HEK293 (cell line): ENCODE measurements around the gene CRELD1.

Experiments used
- ATF2 ChIP-seq: fragments of 450-650 bp; formaldehyde crosslinking; IDR thresholded peaks from 2 replicates; pipeline ENCODE4 v1.5.1; 2016; ENCODE audit warnings: missing biosample characterization, missing genetic modification characterization, low read depth
- EGR2 ChIP-seq: fragments of 450-650 bp; formaldehyde crosslinking; IDR thresholded peaks from 2 replicates; pipeline ENCODE4 v1.5.1; 2016; ENCODE audit warnings: low read depth, missing biosample characterization, missing genetic modification characterization
- GLI4 ChIP-seq: fragments of 450-650 bp; formaldehyde crosslinking; IDR thresholded peaks from 2 replicates; pipeline ENCODE4 v1.5.1; 2016; ENCODE audit warnings: missing biosample characterization, missing genetic modification characterization
- KLF1 ChIP-seq: fragments of 450-650 bp; formaldehyde crosslinking; IDR thresholded peaks from 2 replicates; pipeline ENCODE4 v1.5.1; 2016; ENCODE audit warnings: missing biosample characterization, missing genetic modification characterization
- KLF9 ChIP-seq: fragments of 450-650 bp; formaldehyde crosslinking; IDR thresholded peaks from 2 replicates; pipeline ENCODE4 v1.5.1; 2016; ENCODE audit warnings: missing biosample characterization, missing genetic modification characterization, low read depth
- OSR2 ChIP-seq: fragments of 450-650 bp; formaldehyde crosslinking; IDR thresholded peaks from 2 replicates; pipeline ENCODE4 v1.5.1; 2016; ENCODE audit warnings: missing biosample characterization, missing genetic modification characterization
- PATZ1 ChIP-seq: fragments of 450-650 bp; formaldehyde crosslinking; IDR thresholded peaks from 2 replicates; pipeline ENCODE4 v1.5.1; 2016; ENCODE audit warnings: missing biosample characterization, missing genetic modification characterization
- TRIM28 ChIP-seq: IDR thresholded peaks from 2 replicates; pipeline ENCODE4 v1.6.1; 2011; ENCODE audit warnings: low read length, control low read depth, borderline replicate concordance
- WT1 ChIP-seq: fragments of 450-650 bp; formaldehyde crosslinking; IDR thresholded peaks from 2 replicates; pipeline ENCODE4 v1.5.1; 2016; ENCODE audit warnings: missing biosample characterization, missing genetic modification characterization
- ZBTB20 ChIP-seq: fragments of 450-650 bp; formaldehyde crosslinking; IDR thresholded peaks from 2 replicates; pipeline ENCODE4 v1.5.1; 2016; ENCODE audit warnings: missing biosample characterization, missing genetic modification characterization
- ZFP3 ChIP-seq: fragments of 450-650 bp; formaldehyde crosslinking; IDR thresholded peaks from 2 replicates; pipeline ENCODE4 v1.5.1; 2016; ENCODE audit warnings: low read depth, missing biosample characterization, missing genetic modification characterization
- ZFP37 ChIP-seq: fragments of 450-650 bp; formaldehyde crosslinking; IDR thresholded peaks from 2 replicates; pipeline ENCODE4 v1.5.1; 2016; ENCODE audit warnings: missing biosample characterization, missing genetic modification characterization
- ZNF174 ChIP-seq: fragments of 450-650 bp; formaldehyde crosslinking; IDR thresholded peaks from 2 replicates; pipeline ENCODE4 v1.5.0; 2017; ENCODE audit warnings: missing biosample characterization, mild to moderate bottlenecking, missing genetic modification characterization
- ZNF292 ChIP-seq: fragments of 450-650 bp; formaldehyde crosslinking; IDR thresholded peaks from 2 replicates; pipeline ENCODE4 v1.5.1; 2016; ENCODE audit warnings: low read depth, missing biosample characterization, missing genetic modification characterization, borderline replicate concordance
- ZNF394 ChIP-seq: fragments of 450-650 bp; formaldehyde crosslinking; IDR thresholded peaks from 2 replicates; pipeline ENCODE4 v1.5.1; 2016; ENCODE audit warnings: missing biosample characterization, missing genetic modification characterization, mild to moderate bottlenecking, moderate library complexity, borderline replicate concordance
- ZNF416 ChIP-seq: fragments of 450-650 bp; formaldehyde crosslinking; IDR thresholded peaks from 2 replicates; pipeline ENCODE4 v1.5.1; 2016; ENCODE audit warnings: missing biosample characterization, missing genetic modification characterization
- ZNF426 ChIP-seq: fragments of 450-650 bp; formaldehyde crosslinking; IDR thresholded peaks from 2 replicates; pipeline ENCODE4 v1.5.1; 2017; ENCODE audit warnings: missing biosample characterization, missing genetic modification characterization, mild to moderate bottlenecking, inconsistent platforms, moderate library complexity
- ZNF473 ChIP-seq: fragments of 450-650 bp; formaldehyde crosslinking; IDR thresholded peaks from 2 replicates; pipeline ENCODE4 v1.5.1; 2017; ENCODE audit warnings: missing biosample characterization, missing genetic modification characterization
- ZNF548 ChIP-seq: fragments of 450-650 bp; formaldehyde crosslinking; IDR thresholded peaks from 2 replicates; pipeline ENCODE4 v1.5.1; 2016; ENCODE audit warnings: missing biosample characterization, missing genetic modification characterization
- ZNF629 ChIP-seq: fragments of 450-650 bp; formaldehyde crosslinking; IDR thresholded peaks from 2 replicates; pipeline ENCODE4 v1.5.1; 2017; ENCODE audit warnings: missing biosample characterization, missing genetic modification characterization
- ZNF654 ChIP-seq: fragments of 450-650 bp; formaldehyde crosslinking; IDR thresholded peaks from 2 replicates; pipeline ENCODE4 v1.5.1; 2016; ENCODE audit warnings: low read depth, missing biosample characterization, missing genetic modification characterization
- ZNF660 ChIP-seq: fragments of 450-650 bp; IDR thresholded peaks from 2 replicates; pipeline ENCODE4 v1.5.1; 2018; ENCODE audit warnings: missing biosample characterization, mild to moderate bottlenecking, missing genetic modification characterization
- ZNF704 ChIP-seq: fragments of 450-650 bp; formaldehyde crosslinking; IDR thresholded peaks from 2 replicates; pipeline ENCODE4 v1.5.1; 2016; ENCODE audit warnings: missing biosample characterization, missing genetic modification characterization
- ZNF785 ChIP-seq: fragments of 450-650 bp; formaldehyde crosslinking; IDR thresholded peaks from 2 replicates; pipeline ENCODE4 v1.5.1; 2016; ENCODE audit warnings: missing biosample characterization, missing genetic modification characterization
- ZNF830 ChIP-seq: fragments of 450-650 bp; IDR thresholded peaks from 2 replicates; pipeline ENCODE4 v1.5.0; 2018; ENCODE audit warnings: missing biosample characterization, missing genetic modification characterization, low read depth, mild to moderate bottlenecking, moderate library complexity
- ZNF837 ChIP-seq: fragments of 450-650 bp; formaldehyde crosslinking; IDR thresholded peaks from 2 replicates; pipeline ENCODE4 v1.5.1; 2016; ENCODE audit warnings: missing biosample characterization, missing genetic modification characterization
- ZXDB ChIP-seq: fragments of 450-650 bp; formaldehyde crosslinking; IDR thresholded peaks from 2 replicates; pipeline ENCODE4 v1.5.1; 2016; ENCODE audit warnings: missing biosample characterization, missing genetic modification characterization
- TF ChIP-seq, protein P1 (sequence below): fragments of 450-650 bp; formaldehyde crosslinking; IDR thresholded peaks from 2 replicates; pipeline ENCODE4 v1.5.1; 2016; ENCODE audit warnings: missing biosample characterization, missing genetic modification characterization
- TF ChIP-seq, protein P2 (sequence below): fragments of 450-650 bp; formaldehyde crosslinking; IDR thresholded peaks from 2 replicates; pipeline ENCODE4 v1.5.1; 2016; ENCODE audit warnings: missing biosample characterization, missing genetic modification characterization
- TF ChIP-seq, protein P3 (sequence below): fragments of 450-650 bp; formaldehyde crosslinking; IDR thresholded peaks from 2 replicates; pipeline ENCODE4 v1.5.1; 2017; ENCODE audit warnings: missing biosample characterization, missing genetic modification characterization

CRELD1 gene

GRCh38 chr3:9916734-9917680 is 16.6 kb upstream of the CRELD1 start, which contains the start of gene IL17RC (continued):
- TF ChIP-seq ZNF660, result no peak
- TF ChIP-seq ZNF416 (tag by site-specific recombination), result no peak
- no peak for TF ChIP-seq ATF2 (tag by site-specific recombination)
- TF ChIP-seq ZNF704, result no peak
- peak; percentile 91 for TF ChIP-seq ZBTB20 (tag by site-specific recombination)
- peak; percentile 84 for TF ChIP-seq ZFP3 (tag by site-specific recombination)
- peak; percentile 86 for TF ChIP-seq EGR2 (tag by site-specific recombination)
- TF ChIP-seq TRIM28, result no peak
- no peak for TF ChIP-seq ZNF473 (tag by site-specific recombination)
- peak; percentile 83 for TF ChIP-seq KLF9 (tag by site-specific recombination)
- TF ChIP-seq PATZ1 (tag by site-specific recombination), result peak; percentile 71
- no peak for TF ChIP-seq ZNF548 (tag by site-specific recombination)
- TF ChIP-seq, protein P1, sequence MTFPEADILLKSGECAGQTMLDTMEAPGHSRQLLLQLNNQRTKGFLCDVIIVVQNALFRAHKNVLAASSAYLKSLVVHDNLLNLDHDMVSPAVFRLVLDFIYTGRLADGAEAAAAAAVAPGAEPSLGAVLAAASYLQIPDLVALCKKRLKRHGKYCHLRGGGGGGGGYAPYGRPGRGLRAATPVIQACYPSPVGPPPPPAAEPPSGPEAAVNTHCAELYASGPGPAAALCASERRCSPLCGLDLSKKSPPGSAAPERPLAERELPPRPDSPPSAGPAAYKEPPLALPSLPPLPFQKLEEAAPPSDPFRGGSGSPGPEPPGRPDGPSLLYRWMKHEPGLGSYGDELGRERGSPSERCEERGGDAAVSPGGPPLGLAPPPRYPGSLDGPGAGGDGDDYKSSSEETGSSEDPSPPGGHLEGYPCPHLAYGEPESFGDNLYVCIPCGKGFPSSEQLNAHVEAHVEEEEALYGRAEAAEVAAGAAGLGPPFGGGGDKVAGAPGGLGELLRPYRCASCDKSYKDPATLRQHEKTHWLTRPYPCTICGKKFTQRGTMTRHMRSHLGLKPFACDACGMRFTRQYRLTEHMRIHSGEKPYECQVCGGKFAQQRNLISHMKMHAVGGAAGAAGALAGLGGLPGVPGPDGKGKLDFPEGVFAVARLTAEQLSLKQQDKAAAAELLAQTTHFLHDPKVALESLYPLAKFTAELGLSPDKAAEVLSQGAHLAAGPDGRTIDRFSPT, result no peak
- TF ChIP-seq ZNF654 (tag by site-specific recombination), result no peak
- TF ChIP-seq, protein P2, sequence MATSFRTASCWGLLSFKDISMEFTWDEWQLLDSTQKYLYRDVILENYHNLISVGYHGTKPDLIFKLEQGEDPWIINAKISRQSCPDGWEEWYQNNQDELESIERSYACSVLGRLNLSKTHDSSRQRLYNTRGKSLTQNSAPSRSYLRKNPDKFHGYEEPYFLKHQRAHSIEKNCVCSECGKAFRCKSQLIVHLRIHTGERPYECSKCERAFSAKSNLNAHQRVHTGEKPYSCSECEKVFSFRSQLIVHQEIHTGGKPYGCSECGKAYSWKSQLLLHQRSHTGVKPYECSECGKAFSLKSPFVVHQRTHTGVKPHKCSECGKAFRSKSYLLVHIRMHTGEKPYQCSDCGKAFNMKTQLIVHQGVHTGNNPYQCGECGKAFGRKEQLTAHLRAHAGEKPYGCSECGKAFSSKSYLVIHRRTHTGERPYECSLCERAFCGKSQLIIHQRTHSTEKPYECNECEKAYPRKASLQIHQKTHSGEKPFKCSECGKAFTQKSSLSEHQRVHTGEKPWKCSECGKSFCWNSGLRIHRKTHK (tag by site-specific recombination), result no peak
- TF ChIP-seq ZNF174, result no peak
- TF ChIP-seq ZNF785 (tag by site-specific recombination), result no peak
- peak; percentile 17; the same call in 1 of the 2 replicates for TF ChIP-seq WT1 (tag by site-specific recombination)
- TF ChIP-seq ZNF426 (tag by site-specific recombination), result no peak
- TF ChIP-seq ZNF394, result no peak
- TF ChIP-seq ZNF629, result no peak; the same call in 1 of the 2 replicates
- no peak for TF ChIP-seq OSR2 (tag by site-specific recombination)
- no peak for TF ChIP-seq GLI4
- TF ChIP-seq ZNF837 (tag by site-specific recombination), result no peak
- TF ChIP-seq, protein P3, sequence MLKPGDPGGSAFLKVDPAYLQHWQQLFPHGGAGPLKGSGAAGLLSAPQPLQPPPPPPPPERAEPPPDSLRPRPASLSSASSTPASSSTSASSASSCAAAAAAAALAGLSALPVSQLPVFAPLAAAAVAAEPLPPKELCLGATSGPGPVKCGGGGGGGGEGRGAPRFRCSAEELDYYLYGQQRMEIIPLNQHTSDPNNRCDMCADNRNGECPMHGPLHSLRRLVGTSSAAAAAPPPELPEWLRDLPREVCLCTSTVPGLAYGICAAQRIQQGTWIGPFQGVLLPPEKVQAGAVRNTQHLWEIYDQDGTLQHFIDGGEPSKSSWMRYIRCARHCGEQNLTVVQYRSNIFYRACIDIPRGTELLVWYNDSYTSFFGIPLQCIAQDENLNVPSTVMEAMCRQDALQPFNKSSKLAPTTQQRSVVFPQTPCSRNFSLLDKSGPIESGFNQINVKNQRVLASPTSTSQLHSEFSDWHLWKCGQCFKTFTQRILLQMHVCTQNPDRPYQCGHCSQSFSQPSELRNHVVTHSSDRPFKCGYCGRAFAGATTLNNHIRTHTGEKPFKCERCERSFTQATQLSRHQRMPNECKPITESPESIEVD (tag by site-specific recombination), result no peak
- TF ChIP-seq ZXDB (tag by site-specific recombination), result 0 out of 2 replicates have a peak, but pooled peaks have one; percentile 40
- no peak for TF ChIP-seq ZFP37 (tag by site-specific recombination)
- no peak for TF ChIP-seq ZNF830 (tag by site-specific recombination)
- TF ChIP-seq KLF1 (tag by site-specific recombination), result peak; percentile 39; the same call in 1 of the 2 replicates
- no peak for TF ChIP-seq ZNF292 (tag by site-specific recombination)
